Measurements from ENCODE around the gene PFKM.
"Not testable (repeated sequence)": the region's sequence is repeated elsewhere in the genome, so short reads cannot be mapped to it uniquely, and the experiment has no call there.

The PFKM gene

GRCh38 chr12:48115957-48116356 is 3.2 kb upstream of the PFKM start:
- DNase-seq: no peak

GRCh38 chr12:48118284-48118871 is 786 bp upstream of the PFKM start:
- no peak for DNase-seq

DNA sequence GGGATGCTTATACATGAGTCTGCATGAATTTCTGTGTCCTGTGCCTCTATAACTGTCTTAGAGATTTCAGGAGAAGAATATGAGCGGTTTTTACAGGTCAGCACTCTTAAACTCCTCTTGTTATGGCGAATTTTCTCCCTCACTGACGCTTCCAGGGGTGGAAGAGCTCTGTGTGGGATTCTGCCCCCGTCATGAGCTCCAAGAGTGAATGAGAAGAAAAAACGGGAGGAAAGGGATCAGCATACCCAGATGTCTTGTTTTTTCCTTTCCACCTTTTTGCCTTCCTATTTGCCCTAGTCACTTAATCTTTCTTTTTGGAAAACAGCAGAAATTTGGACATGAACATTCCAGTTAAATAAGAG is 651 bp downstream of the PFKM start:
- DNase-seq: no peak

DNA sequence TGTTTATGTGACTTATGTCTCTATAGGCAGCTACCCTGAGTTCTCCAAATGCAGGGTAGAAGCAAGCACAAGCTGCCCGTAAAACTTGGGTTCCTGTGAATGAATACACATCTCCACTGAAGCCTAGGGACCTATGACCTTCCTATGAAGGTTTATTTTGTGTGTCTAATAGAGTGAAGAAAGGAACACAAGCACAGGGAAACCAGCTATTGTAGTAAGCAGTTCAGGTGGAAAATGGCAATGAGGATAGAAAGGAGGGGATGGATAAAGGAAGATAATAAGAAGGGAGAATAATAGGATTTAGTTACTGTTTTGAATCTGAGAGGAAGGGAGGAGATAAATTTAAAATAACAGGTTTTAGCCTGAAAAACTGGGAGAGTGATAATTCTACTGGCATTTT is 2.4 kb downstream of the PFKM start:
- no peak for DNase-seq

- no peak for DNase-seq
Observed at GRCh38 chr12:48122065-48122834, 3.1 kb downstream of the PFKM start.

GRCh38 chr12:48123169-48123568 is 4.0 kb downstream of the PFKM start:
- no peak for DNase-seq

GRCh38 chr12:48125542-48125941 is 6.4 kb downstream of the PFKM start:
- not testable (repeated sequence) for DNase-seq

GRCh38 chr12:48125985-48126384 is 6.8 kb downstream of the PFKM start:
- DNase-seq: no peak

GRCh38 chr12:48126953-48127630 is 7.9 kb downstream of the PFKM start:
- DNase-seq: no peak

DNA sequence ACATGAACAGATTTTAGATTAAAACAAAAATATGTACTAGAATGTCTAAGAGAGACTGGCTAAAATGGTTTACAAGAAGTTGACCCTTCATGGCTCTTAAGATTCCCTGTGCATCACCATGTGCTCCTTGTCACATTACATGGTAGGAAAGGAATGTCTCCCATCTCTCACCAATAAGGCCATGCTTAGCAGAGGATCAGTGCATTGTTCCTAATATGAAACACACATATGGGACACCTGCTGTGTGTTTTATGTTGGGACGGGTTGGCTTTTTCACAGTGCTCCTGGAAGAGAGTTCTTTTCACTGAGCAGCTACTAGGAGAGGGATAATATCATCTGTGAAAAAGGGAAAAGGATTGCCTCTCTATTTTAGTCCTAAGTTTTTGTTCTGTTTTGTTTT is 9.6 kb downstream of the PFKM start:
- no peak for DNase-seq

GRCh38 chr12:48129376-48129775 is 10.2 kb downstream of the PFKM start:
- DNase-seq: no peak

DNA sequence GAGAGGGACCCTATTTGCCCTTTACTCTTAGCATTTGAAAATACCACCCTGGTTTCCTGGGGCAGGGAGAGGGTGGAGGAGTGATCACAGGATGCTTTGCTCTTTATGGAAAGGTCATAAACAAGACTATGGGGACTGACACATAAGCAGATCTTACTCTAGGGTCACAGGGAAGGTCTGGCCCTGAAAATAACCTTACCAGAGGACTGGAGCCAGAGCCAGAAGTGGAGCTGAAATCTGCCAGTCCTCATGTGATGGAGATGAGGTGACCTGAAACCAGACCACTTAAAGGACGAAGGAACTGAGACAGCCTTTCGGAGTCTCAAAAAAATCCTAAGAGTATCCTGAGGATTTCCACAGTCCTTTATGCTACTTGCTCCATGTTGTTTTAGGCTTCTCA is 12.4 kb downstream of the PFKM start:
- no peak for DNase-seq

DNA sequence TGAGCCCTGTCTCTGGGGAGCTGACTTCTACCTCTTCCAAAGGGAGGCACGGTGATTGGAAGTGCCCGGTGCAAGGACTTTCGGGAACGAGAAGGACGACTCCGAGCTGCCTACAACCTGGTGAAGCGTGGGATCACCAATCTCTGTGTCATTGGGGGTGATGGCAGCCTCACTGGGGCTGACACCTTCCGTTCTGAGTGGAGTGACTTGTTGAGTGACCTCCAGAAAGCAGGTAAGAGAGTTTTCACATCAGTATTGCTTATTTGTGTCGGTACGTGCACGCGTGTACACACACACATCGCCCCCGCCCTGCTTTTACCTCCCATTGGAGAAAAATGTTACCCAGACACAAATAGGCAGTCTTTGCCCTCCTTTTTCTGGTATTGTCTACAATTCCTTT is 13.7 kb downstream of the PFKM start:
- no peak for DNase-seq

GRCh38 chr12:48135027-48135426 is 15.9 kb downstream of the PFKM start:
- DNase-seq: no peak

DNA sequence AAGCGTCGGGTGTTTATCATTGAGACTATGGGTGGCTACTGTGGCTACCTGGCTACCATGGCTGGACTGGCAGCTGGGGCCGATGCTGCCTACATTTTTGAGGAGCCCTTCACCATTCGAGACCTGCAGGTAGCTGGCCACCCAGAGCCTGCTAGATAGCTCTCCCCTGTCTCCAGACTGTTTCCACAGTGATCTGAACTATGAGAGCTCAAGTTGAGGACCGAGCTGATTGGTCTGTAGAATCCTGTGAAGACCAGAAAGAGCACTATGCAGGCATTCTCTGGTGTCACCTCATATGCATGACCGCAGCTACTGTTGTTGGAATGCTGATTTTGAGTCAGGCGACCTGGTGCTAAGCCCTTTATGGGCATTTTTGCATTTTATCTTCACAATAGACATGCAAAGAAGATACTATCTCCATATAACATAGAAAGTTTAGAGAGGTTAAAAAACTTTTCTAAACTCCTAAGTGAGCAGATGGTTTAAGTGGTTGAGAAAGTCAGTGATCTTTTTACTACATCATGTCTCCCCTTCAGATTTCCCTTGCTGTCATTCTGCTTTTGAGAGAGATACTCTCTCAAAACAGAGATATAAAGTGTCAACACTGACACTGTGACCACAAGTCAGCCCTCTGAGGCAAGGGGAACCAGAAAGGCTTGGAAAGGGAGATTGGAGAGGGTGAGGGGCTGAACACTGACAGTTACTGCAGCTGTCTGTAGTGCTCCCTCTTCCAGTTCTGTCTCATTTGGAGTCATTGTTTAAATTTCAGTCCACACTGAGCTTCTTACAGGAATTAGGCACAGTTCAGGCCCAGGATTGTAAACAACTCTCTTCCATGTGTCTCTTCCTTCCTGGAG is 23.9 kb downstream of the PFKM start:
- no peak for DNase-seq

DNA sequence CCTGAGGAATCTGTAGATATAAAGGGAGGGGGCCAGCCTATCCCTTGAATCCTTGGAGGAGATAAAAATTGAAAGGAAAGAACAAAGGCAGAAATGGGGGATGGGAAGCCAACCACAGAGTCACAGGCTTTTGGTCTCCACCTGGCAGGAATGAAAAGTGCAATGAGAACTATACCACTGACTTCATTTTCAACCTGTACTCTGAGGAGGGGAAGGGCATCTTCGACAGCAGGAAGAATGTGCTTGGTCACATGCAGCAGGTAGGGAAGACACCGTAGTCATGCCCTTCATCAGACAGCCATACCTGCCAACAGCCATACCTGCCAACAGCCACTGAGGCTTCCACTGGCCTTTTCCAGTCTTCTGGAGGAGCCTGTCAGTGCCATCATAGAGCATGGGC is 24.7 kb downstream of the PFKM start:
- no peak for DNase-seq

- DNase-seq: no peak
Observed at GRCh38 chr12:48145981-48146380, 26.8 kb downstream of the PFKM start.

- DNase-seq: no peak
Observed at GRCh38 chr12:48151103-48151771, 32.1 kb downstream of the PFKM start.

DNA sequence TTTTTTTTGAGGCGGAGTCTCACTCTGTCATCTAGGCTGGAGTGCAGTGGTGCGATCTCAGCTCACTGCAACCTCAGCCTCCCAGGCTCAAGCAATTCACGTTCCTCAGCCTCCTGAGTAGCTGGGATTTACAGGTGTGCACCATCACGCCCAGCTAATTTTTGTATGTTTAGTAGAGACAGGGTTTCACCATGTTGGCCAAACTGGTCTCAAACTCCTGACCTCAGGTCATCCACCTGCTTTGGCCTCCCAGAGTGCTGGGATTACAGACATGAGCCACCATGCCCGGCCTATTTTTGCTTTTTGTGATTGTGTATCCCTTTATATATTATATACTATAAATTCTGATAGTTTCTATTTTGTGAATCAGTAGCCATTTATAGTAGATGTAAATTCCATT is 36.6 kb downstream of the PFKM start:
- not testable (repeated sequence) for DNase-seq

- DNase-seq: no peak
Observed at GRCh38 chr12:48156652-48157017, 37.5 kb downstream of the PFKM start.

DNA sequence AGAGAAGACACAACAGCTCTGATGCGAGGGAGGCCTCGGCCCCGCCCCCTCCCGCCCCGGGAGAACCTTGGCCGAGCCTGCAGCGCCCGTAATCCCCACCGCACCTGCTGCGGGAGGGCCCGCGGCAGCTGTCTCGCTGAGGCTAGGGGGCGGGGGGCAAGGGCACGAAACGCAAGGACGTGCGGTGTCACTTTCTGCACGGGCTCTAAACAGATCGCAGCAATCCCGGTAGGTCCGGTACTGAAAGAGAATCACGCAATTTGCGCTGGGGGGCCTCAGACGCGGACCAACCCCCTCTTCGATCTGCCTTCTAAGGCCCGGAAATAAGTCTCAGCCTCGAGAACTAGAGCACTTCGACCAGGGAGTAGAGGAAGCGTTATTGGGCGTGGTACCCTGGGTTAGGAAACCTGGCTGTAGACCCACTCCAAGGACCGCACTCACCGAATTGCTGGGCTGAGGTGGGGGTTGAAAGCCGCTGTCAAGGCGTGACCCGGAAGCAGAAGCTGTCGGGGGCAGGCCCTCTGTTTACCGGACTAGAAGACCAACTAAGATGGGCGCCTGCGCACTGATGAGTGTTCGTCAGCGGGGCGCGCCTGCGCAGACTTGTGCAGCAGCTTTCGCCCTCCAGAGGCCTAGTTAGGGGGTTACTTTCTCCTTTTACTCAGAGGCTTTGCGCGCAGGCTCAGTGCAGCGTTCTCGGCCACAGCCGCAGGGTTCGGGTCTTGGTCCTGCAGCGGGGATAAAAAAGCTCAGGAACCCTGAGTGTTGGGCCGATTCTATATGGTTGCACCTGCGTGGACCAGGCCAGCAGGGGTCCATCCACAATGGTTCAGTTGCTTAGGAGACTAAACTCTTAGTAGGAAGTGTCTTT is 38.1 kb downstream of the PFKM start, which contains the start of gene ASB8:
TSS of gene ASB8 (minus strand) at position 498 of the 871 bp plus-strand sequence. CDS start 4,019 bp downstream, outside the sequence.
- peak; percentile 97 for DNase-seq

- DNase-seq: no peak
Observed at GRCh38 chr12:48157889-48158370, 38.8 kb downstream of the PFKM start.
